ENCODE data around the gene EPHA10.
"Not testable (repeated sequence)": the region's sequence is repeated elsewhere in the genome, so short reads cannot be mapped to it uniquely, and the experiment has no call there.

The EPHA10 gene

GRCh38 chr1:37738619-37739018 lies 26.3 kb downstream of the EPHA10 start:
- not testable (repeated sequence) for DNase-seq (ENCODE audit: extremely low read depth in 1 of 2, low read depth in 1 of 2)

GRCh38 chr1:37737975-37738374 lies 26.9 kb downstream of the EPHA10 start:
- not testable (repeated sequence) for DNase-seq (ENCODE audit: extremely low read depth in 1 of 2, low read depth in 1 of 2)

GRCh38 chr1:37734629-37735591 lies 30.0 kb downstream of the EPHA10 start:
- no peak for DNase-seq (ENCODE audit: extremely low read depth in 1 of 2, low read depth in 1 of 2)

- no peak for DNase-seq (ENCODE audit: extremely low read depth in 1 of 2, low read depth in 1 of 2)
These were observed 32.7 kb downstream of the EPHA10 start for GRCh38 chr1:37732111-37732780.

GRCh38 chr1:37731312-37732019 lies 33.5 kb downstream of the EPHA10 start:
- no peak for DNase-seq (ENCODE audit: extremely low read depth in 1 of 2, low read depth in 1 of 2)

- DNase-seq (ENCODE audit: extremely low read depth in 1 of 2, low read depth in 1 of 2) = no peak
These were observed 34.5 kb downstream of the EPHA10 start for GRCh38 chr1:37730376-37730775.

- no peak for DNase-seq (ENCODE audit: extremely low read depth in 1 of 2, low read depth in 1 of 2)
These were observed 36.5 kb downstream of the EPHA10 start for GRCh38 chr1:37728416-37728815.

GRCh38 chr1:37726751-37727585 lies 38.0 kb downstream of the EPHA10 start:
- no peak for DNase-seq (ENCODE audit: extremely low read depth in 1 of 2, low read depth in 1 of 2)

- no peak for DNase-seq (ENCODE audit: extremely low read depth in 1 of 2, low read depth in 1 of 2)
These were observed 38.9 kb downstream of the EPHA10 start for GRCh38 chr1:37725851-37726613.

- DNase-seq (ENCODE audit: extremely low read depth in 1 of 2, low read depth in 1 of 2) = no peak
These were observed 40.3 kb downstream of the EPHA10 start for GRCh38 chr1:37724575-37724974.

- DNase-seq (ENCODE audit: extremely low read depth in 1 of 2, low read depth in 1 of 2) = no peak
These were observed 41.4 kb downstream of the EPHA10 start for GRCh38 chr1:37723390-37724078.

- no peak for DNase-seq (ENCODE audit: extremely low read depth in 1 of 2, low read depth in 1 of 2)
These were observed 41.9 kb downstream of the EPHA10 start for GRCh38 chr1:37723072-37723389.

GRCh38 chr1:37722181-37723071 lies 42.5 kb downstream of the EPHA10 start:
- no peak for DNase-seq (ENCODE audit: extremely low read depth in 1 of 2, low read depth in 1 of 2)

GRCh38 chr1:37721565-37721964 lies 43.4 kb downstream of the EPHA10 start:
- DNase-seq (ENCODE audit: extremely low read depth in 1 of 2, low read depth in 1 of 2) = no peak

- no peak for DNase-seq (ENCODE audit: extremely low read depth in 1 of 2, low read depth in 1 of 2)
These were observed 44.4 kb downstream of the EPHA10 start for GRCh38 chr1:37720231-37721130.

GRCh38 chr1:37719572-37720195 lies 45.2 kb downstream of the EPHA10 start:
- no peak for DNase-seq (ENCODE audit: extremely low read depth in 1 of 2, low read depth in 1 of 2)
